HL-60 (cell line): ENCODE results near the gene TAF9B.

Experiments used
- GABPA ChIP-seq: IDR thresholded peaks from 2 replicates; pipeline ENCODE4 v1.6.1; 2012; ENCODE audit warnings: low read depth
- POLR2AphosphoS5 ChIP-seq: IDR thresholded peaks from 2 replicates; pipeline ENCODE4 v1.6.1; 2012; ENCODE audit warnings: low read depth
- REST ChIP-seq: IDR thresholded peaks from 2 replicates; pipeline ENCODE4 v1.6.1; 2012; ENCODE audit warnings: low read depth; ENCODE audit not compliant: insufficient replicate concordance
- SPI1 ChIP-seq: IDR thresholded peaks from 2 replicates; pipeline ENCODE4 v1.6.1; 2012; ENCODE audit warnings: low read depth, mild to moderate bottlenecking, borderline replicate concordance
- TF ChIP-seq, protein P1 (sequence below): IDR thresholded peaks from one replicate; pipeline ENCODE4 v1.5.1; 2011; ENCODE audit warnings: low read length, control low read depth, inconsistent platforms; ENCODE audit not compliant: insufficient read depth

DNA sequence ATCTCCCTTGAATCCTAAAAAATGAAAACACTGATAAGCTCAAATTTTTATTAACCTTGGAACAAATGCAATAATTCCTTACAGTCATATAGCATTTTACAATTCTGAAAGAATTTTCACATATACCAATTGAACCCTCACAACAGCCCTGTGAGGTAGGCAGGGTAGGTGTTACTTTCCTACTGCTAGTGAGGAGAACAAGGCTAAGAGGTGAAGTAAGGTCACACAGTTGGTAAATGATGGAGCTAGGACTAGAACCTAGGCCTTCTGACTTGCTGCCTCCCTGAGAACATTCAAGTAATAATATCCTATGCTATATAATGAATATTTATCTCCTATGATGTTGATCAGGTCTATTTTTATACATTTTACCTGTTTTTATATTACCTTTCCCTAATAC, 9.7 kb downstream of the TAF9B start:
- TF ChIP-seq, protein P1, sequence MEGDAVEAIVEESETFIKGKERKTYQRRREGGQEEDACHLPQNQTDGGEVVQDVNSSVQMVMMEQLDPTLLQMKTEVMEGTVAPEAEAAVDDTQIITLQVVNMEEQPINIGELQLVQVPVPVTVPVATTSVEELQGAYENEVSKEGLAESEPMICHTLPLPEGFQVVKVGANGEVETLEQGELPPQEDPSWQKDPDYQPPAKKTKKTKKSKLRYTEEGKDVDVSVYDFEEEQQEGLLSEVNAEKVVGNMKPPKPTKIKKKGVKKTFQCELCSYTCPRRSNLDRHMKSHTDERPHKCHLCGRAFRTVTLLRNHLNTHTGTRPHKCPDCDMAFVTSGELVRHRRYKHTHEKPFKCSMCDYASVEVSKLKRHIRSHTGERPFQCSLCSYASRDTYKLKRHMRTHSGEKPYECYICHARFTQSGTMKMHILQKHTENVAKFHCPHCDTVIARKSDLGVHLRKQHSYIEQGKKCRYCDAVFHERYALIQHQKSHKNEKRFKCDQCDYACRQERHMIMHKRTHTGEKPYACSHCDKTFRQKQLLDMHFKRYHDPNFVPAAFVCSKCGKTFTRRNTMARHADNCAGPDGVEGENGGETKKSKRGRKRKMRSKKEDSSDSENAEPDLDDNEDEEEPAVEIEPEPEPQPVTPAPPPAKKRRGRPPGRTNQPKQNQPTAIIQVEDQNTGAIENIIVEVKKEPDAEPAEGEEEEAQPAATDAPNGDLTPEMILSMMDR = no peak
- no peak for TF ChIP-seq SPI1
- no peak for TF ChIP-seq POLR2AphosphoS5
- no peak for TF ChIP-seq REST
- no peak for TF ChIP-seq GABPA
